Liver (tissue), 3 donors: ENCODE results near the gene ANKRD44.

ENCODE experiments used
- JUND ChIP-seq, 2 donors: IDR thresholded peaks; 2 replicates each; pipeline ENCODE4 v1.6.1; 2016; ENCODE audit warnings: antibody characterized with exemption in 2 of 2
- RAD21 ChIP-seq, 2 donors: IDR thresholded peaks; 2 replicates each; pipeline ENCODE4 v1.6.1; 2016; ENCODE audit warnings: antibody characterized with exemption in 2 of 2, mild to moderate bottlenecking in 2 of 2
- RXRA ChIP-seq, 2 donors: IDR thresholded peaks; 2 replicates each; pipeline ENCODE4 v1.6.1; 2017 to 2018; ENCODE audit warnings: antibody characterized with exemption in 2 of 2, mild to moderate bottlenecking in 1 of 2
- TF ChIP-seq, protein P1 (sequence below): fragments of 150-350 bp; IDR thresholded peaks from 2 replicates; pipeline ENCODE4 v1.5.1; 2017; ENCODE audit warnings: improper control_type of control experiment, low read depth, low read length; ENCODE audit not compliant: missing input control
- TF ChIP-seq, protein P2 (sequence below): IDR thresholded peaks from 2 replicates; pipeline ENCODE4 v1.6.1; 2016; ENCODE audit warnings: antibody characterized with exemption
- TF ChIP-seq, protein P3 (sequence below): IDR thresholded peaks from 2 replicates; pipeline ENCODE4 v1.6.1; 2016; ENCODE audit warnings: antibody characterized with exemption
- TF ChIP-seq, protein P4 (sequence below): IDR thresholded peaks from 2 replicates; pipeline ENCODE4 v1.6.1; 2016; ENCODE audit warnings: antibody characterized with exemption, mild to moderate bottlenecking
- donor health status: healthy.
- donor health status: healthy.

DNA sequence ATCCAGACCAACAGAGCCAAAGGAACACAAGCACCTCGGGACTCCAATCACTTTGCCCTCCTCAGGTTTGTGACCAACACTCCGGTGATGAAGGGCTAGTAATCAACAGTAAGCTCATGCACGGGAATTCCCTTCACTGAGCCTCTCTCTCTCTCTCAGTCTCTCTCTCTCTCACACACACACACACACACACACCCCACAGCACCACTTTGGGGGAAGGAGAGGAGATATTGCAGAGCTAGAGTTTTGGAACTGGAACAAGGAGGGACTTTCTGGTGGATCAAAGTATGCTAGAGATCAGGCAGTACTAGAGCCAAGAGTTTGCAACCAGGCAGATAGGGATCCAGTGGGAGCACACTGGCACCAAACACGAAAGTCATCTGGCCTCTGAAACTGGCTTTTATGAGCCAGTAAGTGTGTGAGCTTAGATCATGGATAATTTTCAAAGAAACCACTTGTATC lies 98.7 kb downstream of the ANKRD44 start:
- TF ChIP-seq, protein P1, sequence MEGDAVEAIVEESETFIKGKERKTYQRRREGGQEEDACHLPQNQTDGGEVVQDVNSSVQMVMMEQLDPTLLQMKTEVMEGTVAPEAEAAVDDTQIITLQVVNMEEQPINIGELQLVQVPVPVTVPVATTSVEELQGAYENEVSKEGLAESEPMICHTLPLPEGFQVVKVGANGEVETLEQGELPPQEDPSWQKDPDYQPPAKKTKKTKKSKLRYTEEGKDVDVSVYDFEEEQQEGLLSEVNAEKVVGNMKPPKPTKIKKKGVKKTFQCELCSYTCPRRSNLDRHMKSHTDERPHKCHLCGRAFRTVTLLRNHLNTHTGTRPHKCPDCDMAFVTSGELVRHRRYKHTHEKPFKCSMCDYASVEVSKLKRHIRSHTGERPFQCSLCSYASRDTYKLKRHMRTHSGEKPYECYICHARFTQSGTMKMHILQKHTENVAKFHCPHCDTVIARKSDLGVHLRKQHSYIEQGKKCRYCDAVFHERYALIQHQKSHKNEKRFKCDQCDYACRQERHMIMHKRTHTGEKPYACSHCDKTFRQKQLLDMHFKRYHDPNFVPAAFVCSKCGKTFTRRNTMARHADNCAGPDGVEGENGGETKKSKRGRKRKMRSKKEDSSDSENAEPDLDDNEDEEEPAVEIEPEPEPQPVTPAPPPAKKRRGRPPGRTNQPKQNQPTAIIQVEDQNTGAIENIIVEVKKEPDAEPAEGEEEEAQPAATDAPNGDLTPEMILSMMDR: no peak
- TF ChIP-seq, protein P2, sequence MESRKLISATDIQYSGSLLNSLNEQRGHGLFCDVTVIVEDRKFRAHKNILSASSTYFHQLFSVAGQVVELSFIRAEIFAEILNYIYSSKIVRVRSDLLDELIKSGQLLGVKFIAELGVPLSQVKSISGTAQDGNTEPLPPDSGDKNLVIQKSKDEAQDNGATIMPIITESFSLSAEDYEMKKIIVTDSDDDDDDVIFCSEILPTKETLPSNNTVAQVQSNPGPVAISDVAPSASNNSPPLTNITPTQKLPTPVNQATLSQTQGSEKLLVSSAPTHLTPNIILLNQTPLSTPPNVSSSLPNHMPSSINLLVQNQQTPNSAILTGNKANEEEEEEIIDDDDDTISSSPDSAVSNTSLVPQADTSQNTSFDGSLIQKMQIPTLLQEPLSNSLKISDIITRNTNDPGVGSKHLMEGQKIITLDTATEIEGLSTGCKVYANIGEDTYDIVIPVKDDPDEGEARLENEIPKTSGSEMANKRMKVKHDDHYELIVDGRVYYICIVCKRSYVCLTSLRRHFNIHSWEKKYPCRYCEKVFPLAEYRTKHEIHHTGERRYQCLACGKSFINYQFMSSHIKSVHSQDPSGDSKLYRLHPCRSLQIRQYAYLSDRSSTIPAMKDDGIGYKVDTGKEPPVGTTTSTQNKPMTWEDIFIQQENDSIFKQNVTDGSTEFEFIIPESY: no peak
- TF ChIP-seq, protein P3, sequence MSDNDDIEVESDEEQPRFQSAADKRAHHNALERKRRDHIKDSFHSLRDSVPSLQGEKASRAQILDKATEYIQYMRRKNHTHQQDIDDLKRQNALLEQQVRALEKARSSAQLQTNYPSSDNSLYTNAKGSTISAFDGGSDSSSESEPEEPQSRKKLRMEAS: no peak
- TF ChIP-seq RAD21 (IDR thresholded peaks at IDR 0.05): no peak
- no peak for TF ChIP-seq RXRA (IDR thresholded peaks at IDR 0.05)
- TF ChIP-seq JUND (IDR thresholded peaks at IDR 0.05): no peak
- TF ChIP-seq, protein P4, sequence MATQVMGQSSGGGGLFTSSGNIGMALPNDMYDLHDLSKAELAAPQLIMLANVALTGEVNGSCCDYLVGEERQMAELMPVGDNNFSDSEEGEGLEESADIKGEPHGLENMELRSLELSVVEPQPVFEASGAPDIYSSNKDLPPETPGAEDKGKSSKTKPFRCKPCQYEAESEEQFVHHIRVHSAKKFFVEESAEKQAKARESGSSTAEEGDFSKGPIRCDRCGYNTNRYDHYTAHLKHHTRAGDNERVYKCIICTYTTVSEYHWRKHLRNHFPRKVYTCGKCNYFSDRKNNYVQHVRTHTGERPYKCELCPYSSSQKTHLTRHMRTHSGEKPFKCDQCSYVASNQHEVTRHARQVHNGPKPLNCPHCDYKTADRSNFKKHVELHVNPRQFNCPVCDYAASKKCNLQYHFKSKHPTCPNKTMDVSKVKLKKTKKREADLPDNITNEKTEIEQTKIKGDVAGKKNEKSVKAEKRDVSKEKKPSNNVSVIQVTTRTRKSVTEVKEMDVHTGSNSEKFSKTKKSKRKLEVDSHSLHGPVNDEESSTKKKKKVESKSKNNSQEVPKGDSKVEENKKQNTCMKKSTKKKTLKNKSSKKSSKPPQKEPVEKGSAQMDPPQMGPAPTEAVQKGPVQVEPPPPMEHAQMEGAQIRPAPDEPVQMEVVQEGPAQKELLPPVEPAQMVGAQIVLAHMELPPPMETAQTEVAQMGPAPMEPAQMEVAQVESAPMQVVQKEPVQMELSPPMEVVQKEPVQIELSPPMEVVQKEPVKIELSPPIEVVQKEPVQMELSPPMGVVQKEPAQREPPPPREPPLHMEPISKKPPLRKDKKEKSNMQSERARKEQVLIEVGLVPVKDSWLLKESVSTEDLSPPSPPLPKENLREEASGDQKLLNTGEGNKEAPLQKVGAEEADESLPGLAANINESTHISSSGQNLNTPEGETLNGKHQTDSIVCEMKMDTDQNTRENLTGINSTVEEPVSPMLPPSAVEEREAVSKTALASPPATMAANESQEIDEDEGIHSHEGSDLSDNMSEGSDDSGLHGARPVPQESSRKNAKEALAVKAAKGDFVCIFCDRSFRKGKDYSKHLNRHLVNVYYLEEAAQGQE: no peak
